NCI-H2107 (cell line): ENCODE measurements around the gene LDHD.
A peak's percentile ranks its signal among the peaks of the same experiment; 100 is the strongest.
"Not testable (repeated sequence)": the region's sequence is repeated elsewhere in the genome, so short reads cannot be mapped to it uniquely, and the experiment has no call there.

Experiments used
- DNase-seq: peaks from one replicate; lab custom pipeline; 2025; lab: John Stamatoyannopoulos, UW

Gene LDHD

DNA sequence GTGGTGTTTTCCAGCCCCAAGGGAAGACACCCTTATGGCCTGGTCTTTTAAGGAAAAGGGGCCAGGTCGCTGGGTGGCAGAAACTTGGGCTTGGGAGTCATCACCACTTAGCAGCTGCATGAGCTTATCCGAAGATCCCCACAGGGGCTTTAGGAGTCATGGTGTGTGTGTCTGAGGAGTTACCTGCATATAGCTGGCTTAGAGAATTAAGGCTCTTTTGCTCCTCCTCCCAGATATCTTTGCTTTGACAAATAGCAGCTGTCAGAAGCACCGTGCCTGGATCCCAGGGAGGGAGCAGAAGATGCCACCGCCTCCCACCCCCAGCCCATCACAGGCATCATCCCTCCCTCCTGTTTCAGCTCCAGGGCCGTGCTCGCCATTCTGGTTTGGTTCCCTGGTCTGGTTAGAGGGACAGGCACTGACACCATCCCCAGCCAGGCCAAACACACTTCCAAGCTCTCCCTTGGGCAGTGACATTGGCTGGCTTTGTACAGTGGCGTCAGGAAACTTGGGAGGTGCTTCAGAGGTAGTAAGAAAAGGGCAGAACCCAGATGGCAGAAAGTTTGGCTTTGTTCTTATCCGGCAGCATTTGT is 17.4 kb downstream of the LDHD start:
- DNase-seq: no peak

DNA sequence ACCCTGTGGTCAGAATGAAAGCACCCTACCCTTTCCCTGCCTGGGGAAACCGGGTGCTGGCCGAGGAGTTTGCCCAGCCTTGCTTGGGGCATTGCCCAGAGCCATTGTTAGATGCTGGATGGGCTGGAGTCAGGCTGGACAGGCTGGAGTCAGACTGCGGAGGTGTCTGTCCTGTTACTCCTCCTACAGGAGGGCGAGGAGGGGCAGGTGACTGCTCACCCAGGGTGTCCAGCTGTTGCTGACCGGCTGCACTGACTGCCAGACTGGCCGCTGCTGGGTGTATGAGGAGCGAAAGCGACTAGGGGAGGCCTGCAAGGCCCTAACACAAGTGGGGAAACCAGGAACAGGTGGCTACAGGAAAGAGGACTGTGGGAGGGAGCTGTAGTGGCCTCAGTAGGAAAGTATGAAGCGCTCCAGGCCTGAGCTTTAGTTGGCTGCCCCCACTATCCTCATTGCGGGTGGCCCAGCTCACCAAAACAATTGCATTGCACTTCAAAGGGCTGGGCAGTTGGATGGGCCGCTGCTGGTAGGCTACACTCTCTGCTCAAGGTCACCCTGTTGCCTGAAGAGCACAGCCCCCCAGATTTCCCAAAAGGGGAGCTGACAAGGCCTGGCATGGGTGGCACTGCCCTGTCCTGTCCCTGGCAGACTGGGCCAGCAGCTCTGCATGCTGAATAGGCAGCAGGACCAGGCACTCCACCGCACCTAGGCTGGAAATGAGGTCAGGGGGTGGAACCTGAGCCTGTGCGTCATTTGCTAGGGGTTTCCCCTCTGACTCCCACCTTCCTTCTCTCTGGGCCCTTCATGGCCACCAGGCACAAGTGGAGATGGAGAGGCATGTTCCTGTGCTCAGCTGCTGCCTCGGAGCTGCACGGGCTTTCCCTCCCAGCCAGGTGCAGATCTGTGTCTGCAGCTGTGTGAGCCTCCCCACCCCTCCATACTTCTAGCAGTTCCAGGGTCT is 18.4 kb downstream of the LDHD start:
- no peak for DNase-seq

DNA sequence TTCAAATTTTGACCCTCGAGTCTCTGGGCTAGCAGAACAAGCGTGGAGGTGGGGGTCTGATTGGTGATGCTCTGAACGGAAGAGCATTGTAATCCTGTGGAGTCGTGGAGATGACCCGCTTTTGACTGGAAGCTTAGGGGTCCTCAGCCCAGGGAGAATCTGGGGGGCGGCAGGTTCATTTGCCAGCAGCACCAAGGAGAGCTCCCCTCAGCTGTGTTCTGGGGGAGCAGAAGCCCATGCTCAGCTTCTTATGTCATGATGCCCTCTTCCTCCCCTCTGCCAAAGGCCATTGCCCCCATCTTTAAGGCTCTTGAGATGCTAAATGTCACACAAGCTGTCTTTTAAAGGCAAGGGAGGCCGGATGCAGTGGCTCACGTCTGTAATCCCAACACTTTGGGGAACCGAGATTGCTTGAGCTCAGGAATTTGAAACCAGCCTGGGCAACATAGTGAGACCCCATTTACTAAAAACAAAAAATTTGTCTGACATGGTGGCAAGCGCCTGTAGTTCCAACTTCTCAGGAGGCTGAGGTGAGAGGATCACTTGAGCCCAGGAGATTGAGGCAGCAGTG is 19.3 kb downstream of the LDHD start:
- no peak for DNase-seq

DNA sequence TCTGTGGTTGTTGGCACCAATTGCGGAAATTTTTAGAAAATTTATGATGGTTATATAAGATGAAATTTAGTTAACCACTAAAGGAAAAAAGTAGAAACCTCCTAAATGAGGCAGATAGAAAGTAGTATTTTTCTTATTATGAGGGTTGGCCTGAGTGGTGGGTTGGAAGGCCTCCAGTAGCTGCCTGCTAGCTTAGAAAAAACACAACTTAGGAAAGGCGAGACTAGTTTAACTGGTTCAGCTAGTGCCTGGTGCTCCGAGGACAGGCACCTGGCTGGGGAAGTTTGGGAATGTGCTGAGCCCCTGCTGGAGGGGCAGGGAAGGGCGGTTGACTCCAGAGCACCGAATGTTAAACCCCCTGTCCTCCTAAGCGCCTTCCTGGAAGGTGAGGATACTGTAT is 19.9 kb downstream of the LDHD start:
- DNase-seq: no peak

DNA sequence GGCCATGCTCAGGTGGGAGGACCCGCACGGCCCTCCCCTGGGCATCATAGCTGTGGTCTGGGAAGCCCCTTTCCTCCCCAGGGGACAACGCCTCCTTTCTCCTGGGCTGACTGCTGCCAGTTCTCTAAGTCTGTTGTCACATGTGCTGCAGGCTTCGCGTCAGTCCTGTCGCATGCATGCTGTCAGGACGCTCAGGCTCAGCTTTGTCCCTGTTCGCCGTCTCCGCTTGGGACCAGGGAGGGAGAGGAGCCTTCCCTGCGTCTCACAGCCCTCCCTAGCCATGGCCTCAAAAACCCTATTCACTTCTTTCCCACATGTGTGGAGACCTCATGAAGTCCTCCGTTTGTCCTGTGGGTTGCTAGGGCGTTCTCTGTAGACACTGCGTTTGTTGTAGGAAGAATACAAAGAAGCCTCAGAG is 21.4 kb downstream of the LDHD start:
- no peak for DNase-seq

DNA sequence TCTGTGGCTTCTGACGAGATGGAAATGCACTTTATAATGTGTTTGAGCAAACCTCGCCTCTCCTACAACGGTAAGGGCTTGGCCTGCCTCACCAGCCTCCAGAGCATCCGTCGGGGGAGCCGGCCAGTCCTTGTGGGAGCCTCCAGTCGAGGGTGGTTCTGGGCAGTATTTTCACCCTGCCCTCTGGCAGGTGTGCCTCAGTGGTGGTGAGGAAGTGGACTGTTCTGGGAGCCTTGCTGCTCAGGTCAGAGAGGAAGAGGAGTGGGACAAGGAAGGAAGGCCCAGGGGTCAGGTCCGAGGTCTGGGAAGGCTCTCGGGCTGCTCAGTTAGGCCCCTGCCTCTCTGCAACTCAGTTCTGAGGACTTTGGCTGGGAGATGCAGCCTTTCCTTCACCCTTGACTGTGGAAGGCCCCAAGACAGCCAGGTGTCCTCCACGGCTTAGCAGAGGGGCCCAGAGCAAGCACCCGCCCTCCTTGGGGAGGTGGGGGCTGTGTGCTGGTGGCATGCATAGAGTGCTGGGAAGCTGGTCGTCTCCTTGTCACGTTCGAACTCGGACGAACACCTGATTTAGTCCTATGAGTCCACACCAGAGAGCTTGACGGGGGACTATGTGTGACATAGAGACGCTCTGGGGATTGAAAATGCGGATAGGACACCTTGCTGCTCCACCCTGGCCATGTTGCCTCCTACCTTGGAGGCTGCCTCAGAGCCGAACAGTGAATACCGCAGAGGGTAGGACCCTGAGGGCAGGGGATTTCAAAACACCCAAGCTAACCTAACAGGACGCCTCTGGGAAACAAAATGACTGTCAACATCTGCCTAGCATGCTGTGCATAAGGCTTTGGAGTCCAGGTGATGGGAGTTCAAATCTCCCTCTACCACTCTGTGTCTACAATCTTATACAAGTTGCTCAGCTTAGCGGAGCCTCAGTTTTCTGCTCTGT is 22.7 kb downstream of the LDHD start:
- DNase-seq: no peak

DNA sequence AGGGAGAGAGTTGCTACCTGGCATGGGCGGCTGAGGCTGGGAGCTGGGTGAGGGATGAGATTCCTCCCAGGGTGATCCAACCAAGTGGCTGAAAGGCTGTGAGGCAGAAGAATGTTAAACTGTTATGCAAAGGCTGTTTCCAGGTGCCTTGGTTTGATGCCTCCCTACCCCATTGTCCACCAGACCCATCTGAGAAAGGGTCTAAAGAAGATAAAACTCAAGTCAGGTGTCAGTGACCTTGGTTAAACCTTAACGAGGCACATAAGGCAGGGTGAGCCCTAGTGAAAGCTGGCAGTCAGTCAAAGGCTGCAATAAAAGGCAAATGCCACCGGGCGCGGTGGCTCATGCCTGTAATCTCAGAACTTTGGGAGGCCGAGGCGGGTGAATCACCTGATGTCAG is 23.8 kb downstream of the LDHD start:
- no peak for DNase-seq

DNA sequence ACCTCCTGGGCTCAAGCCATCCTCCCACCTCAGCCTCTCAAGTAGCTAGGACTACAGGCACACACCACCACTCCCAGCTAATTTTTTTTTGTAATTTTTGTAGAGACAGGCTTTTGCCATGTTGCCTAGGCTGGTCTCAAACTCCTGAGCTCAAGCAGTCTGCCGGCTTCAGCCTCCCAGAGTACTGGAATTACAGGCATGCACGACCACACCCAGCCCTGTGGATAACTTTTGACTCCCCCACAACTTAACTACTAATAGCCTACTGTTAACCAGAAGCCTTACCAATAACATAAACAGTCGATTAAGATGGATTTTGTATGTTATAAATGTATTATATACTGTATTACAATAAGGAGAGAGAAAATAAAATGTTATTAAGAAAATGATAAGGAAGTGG is 25.0 kb downstream of the LDHD start:
- DNase-seq: not testable (repeated sequence)

DNA sequence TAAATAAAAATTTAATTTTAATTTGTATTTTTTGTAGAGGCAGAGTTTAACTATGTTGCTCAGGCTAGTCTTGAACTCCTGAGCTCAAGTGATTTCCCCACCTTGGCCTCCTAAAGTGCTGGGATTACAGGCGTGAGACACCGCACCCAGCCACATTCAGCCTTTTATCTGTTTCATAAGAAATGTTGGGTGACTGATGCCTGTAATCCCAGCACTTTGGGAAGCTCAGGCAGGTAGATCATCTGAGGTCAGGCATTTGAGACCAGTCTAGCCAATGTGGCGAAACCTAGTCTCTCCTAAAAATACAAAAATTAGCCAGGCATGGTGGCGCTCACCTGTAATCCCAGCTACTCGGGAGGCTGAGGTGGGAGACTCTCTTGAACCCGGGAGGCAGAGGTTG is 25.7 kb downstream of the LDHD start:
- not testable (repeated sequence) for DNase-seq

DNA sequence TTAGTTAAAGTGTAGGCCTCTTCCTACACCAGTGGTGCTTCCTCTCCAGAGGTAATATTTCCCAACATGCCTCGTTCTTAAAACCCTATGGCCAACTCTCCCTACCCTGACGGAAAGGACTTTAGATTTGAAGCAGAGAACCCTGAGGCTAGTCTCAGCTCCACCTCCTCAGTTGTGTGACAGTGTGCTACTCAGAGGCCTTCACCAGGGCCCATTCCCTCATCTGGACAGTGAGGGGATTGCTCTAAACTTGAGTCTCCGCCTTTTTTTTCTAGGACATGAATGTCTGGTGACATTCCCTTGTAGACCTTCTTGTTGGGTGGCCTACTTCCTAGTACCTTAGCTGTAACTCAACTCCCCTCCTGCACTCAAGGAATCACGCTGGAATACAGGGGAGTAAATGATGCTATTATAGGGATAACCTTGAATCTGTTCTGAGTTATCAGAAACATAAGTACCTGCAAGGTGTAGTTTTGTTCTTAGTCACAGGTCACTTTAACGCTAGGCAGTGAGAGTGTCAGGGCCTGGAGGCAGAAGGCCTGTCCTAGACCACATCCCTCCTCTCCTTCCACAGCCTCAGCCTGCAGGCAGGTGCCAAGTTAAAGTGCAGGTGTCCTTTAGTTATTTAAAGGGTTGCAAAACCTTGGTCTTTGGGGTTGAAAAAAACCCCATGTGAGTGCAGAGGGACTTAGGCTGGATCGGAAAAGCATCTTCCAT is 26.9 kb downstream of the LDHD start:
- DNase-seq: no peak

DNA sequence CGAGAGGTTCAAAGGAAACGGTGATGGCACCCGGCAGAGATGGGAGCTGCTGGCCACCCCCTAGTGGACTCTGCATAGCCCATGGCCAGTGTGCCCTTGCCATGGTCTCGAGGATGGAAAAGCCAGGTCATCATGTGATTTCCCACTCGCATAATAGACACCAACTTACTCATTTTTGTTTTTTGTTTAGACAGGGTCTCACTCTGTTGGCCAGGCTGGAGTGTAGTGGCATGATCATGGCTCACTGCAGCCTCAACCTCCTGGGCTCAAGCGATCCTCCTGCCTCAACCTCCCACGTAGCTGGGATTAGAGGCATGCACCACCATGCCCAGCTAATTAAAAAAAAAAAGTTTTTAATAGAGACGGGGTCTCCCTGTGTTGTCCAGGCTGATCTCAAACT is 27.6 kb downstream of the LDHD start:
- DNase-seq: no peak

DNA sequence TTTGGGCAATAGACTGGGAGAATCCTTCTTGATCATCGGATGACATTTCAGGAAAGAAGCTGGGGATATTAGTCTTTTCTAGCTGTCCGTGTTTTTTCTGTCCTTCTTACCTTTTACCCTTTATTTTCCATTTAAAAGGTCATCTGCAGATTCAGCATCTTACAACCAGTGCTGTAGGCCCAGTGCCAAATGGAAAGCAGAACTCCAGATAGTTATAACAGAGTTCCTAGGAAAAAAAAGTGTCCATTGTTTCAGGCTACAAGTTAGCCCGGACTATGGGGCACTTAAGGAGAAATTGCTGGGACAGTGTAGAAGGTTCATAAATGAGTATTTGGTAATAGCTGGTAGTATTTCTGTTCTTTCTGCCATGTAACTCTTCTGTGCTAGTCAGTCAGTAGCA is 28.4 kb downstream of the LDHD start:
- no peak for DNase-seq

DNA sequence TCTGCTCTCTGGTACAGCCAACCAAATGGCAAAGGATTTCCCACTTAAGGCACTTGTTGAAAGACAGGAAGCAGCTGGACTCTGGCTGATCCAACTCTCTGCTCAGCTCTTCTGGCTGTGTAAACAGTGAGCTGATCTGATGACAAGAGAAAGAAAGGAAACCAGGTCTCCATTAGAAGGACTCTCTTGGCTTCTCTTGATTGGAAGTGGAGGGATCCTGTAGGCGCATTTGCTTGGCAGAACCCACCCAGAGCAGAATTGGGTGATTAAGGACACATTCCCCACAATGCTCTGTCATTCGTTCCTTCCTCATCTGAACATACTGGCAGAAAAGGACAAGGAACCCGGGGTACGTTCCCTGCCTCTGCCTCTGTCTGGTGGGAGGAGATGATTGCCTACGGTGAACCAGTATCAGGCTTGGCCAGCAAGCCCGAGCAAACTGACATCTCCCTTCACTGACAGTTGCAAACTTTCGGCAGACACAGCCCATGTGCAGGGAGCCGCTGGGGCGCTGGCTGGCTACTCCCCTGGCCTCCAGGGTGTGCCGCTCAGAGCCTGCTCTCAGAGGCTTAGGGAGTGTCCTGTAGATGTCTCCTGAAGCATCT is 29.1 kb downstream of the LDHD start:
- peak; percentile 66 for DNase-seq

DNA sequence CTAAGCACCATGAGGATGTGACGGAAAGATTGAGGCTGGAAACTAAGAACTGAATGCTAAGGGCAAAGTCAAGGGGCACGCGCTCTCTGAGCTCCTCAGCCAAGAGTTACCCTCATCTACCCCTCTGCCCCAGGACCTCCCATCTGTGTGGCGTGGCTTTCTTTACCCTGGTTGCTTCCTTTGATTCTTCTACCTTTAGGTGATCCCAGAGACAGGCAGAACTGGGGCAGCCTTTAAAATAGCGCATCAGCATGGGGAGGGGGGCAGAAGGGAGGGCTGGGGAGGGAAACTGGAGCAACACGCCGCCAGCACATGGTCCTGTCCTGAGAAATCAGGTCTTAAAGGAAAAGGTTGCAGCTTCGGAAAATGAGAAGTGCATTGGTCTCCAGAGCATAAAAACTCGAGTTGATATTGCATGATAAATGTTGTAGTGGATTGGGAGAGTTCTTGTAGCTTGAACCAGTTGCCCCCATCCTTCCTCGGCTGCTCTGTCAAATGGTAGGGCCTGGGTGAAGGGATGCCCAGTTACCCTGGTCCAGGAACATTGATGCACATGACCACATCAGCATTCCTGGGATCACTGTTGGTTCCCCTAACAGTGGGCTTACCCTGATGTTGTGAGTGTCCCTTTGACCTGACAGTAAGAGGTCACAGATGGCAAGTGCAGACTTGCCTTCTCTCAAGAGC is 29.7 kb downstream of the LDHD start:
- no peak for DNase-seq

DNA sequence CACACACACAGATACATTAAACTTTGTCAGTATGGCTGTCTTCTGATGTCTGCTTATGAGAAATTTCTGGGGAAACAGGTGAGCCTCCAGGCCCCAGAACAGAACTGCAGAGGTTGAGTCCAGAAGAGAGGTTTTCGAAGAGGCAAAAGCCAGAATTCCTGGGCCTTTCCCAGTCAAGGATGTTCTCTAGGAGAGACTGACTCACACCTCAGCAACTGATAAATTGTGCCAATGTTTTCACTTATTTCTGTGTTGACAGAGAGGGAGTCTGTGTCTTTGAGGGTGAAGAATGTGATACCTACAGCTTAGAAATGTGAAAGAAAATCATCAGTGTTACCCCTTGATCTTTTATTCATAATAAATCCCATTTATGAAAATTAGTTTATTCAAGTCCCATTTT is 30.3 kb downstream of the LDHD start:
- DNase-seq: no peak

DNA sequence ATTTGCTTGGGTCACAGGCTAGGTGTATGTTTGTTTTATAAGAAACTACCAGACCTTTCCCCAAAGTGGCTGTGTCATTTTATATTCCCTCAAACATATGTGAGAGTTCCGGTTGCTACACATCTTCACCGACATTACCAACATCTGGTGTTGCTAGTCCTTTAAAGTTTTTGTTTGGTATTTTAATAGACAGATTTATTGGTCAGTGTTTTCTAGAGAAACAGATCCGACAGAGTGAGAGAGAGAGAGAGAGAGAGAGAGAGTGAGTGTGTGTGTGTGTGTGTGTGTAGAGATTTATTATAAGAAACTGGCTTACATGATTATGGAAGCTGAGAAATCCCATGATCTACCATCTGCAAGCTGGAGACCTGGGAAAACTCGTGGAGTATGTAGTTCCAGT is 31.0 kb downstream of the LDHD start:
- DNase-seq: no peak

DNA sequence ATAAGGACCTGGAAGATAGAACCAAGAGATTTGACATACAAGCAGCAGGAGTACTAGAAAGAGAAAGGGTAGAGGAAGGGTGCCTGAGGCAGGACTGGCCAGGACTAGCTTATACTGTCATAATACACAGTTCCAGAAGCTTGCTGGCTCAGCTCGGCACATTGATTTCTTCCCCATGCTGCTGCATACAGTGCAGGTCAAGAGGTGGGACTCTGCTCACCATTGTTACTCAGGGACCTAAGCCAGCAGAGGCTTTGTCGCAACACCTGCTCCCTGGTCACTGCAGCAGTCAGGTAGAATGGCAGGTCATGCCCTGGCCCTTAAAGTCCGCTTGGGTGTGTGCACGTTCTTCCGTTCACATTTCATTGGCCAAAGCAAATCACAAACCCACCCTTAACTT is 32.8 kb downstream of the LDHD start:
- DNase-seq: no peak

DNA sequence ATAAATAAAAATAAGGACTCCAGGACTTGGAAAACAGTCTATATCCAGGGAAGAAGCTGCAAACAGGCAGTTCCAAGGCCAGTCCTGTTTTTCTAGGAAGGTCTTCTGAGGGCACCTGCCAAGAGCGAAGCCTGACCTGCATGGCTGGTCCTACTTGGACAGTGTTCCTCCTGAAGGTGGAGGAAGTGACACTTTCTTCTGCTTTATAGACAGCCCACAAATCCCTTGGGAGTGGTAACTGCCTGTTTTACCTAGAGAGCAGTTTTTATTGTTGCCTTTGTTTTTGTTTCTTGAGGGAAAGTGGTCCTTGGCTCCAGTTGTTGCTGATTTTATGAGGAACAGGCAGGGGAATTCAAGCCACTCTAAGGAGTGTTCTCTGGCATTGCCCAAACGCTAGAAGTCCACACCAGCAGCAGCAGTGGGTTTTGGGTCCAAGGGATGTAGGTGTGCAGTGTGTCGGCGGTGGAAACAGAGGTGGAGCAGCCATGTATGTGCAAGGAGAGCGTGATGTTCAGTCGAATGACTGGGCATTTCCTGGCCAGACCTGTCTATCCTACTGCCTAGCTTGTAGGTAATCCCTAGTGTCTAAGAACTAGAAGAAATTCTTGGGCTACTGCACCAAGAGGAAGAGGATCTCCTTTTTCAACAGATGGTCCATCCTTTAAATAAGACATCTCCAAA is 35.3 kb downstream of the LDHD start:
- DNase-seq: no peak

DNA sequence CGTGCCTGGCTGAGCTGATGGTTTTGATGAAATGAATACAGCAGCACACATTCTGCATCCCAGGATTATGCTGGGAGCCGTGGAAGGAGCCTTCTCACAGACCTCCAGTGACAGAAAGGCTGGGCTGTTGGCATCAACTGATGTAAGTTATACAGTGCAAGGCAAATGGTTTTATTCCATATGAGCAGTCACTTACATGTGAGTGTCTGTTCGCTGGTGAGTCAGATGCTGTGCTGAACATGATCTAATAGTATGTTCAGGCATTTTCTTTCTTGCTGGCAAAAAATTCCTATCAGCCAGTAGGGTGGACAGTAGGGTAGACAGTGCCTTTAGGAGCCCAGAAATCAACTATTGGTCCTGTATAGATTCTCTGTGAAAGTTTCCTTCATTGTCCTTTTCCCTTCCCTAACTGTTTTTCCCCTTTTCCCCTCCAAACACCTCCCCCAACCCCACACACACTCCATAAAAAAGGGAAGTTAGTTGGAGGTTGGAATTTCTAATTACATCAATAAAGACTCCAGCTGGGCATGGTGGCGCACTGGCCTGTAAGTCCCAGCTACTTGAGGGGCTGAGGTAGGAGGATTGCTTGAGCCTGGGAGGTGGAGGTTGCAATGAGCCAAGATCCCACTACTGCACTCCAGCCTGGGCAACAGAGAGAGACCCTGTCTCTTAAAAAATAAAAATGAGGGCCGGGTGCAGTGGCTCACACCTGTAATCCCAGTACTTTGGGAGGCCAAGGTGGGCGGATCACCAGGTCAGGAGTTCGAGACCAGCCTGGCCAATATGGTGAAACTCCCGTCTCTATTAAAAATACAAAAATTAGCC is 36.2 kb downstream of the LDHD start:
- no peak for DNase-seq
